Measurements from ENCODE around the gene ZNF423.

ZNF423 gene

GRCh38 chr16:49590166-49590871 is 265.6 kb downstream of the ZNF423 start:
- DNase-seq (ENCODE audit: low read depth in 4 of 4, low spot score in 1 of 4), result no peak

- no peak for DNase-seq (ENCODE audit: low read depth in 4 of 4, low spot score in 1 of 4)
These were observed 266.3 kb downstream of the ZNF423 start for GRCh38 chr16:49589544-49590031.

- no peak for DNase-seq (ENCODE audit: low read depth in 4 of 4, low spot score in 1 of 4)
These were observed 267.1 kb downstream of the ZNF423 start for GRCh38 chr16:49588729-49589384.

GRCh38 chr16:49588026-49588425 is 267.9 kb downstream of the ZNF423 start:
- no peak for DNase-seq (ENCODE audit: low read depth in 4 of 4, low spot score in 1 of 4)

GRCh38 chr16:49587511-49587910 is 268.4 kb downstream of the ZNF423 start:
- no peak for DNase-seq (ENCODE audit: low read depth in 4 of 4, low spot score in 1 of 4)

- no peak for DNase-seq (ENCODE audit: low read depth in 4 of 4, low spot score in 1 of 4)
These were observed 269.2 kb downstream of the ZNF423 start for GRCh38 chr16:49586466-49587450.

GRCh38 chr16:49585143-49585832 is 270.6 kb downstream of the ZNF423 start:
- no peak for DNase-seq (ENCODE audit: low read depth in 4 of 4, low spot score in 1 of 4)

- DNase-seq (ENCODE audit: low read depth in 4 of 4, low spot score in 1 of 4), result no peak
These were observed 272.0 kb downstream of the ZNF423 start for GRCh38 chr16:49583911-49584310.

GRCh38 chr16:49581630-49582298 is 274.1 kb downstream of the ZNF423 start:
- no peak for DNase-seq (ENCODE audit: low read depth in 4 of 4, low spot score in 1 of 4)

- no peak for DNase-seq (ENCODE audit: low read depth in 4 of 4, low spot score in 1 of 4)
These were observed 275.1 kb downstream of the ZNF423 start for GRCh38 chr16:49580751-49581303.

- no peak for DNase-seq (ENCODE audit: low read depth in 4 of 4, low spot score in 1 of 4)
These were observed 277.4 kb downstream of the ZNF423 start for GRCh38 chr16:49578435-49579024.

GRCh38 chr16:49578018-49578417 is 277.9 kb downstream of the ZNF423 start:
- DNase-seq (ENCODE audit: low read depth in 4 of 4, low spot score in 1 of 4), result no peak

GRCh38 chr16:49576941-49577340 is 279.0 kb downstream of the ZNF423 start:
- no peak for DNase-seq (ENCODE audit: low read depth in 4 of 4, low spot score in 1 of 4)

- no peak for DNase-seq (ENCODE audit: low read depth in 4 of 4, low spot score in 1 of 4)
These were observed 279.8 kb downstream of the ZNF423 start for GRCh38 chr16:49576173-49576494.

- DNase-seq (ENCODE audit: low read depth in 4 of 4, low spot score in 1 of 4), result no peak
These were observed 280.4 kb downstream of the ZNF423 start for GRCh38 chr16:49575346-49576172.

GRCh38 chr16:49574826-49575225 is 281.1 kb downstream of the ZNF423 start:
- DNase-seq (ENCODE audit: low read depth in 4 of 4, low spot score in 1 of 4), result no peak

- no peak for DNase-seq (ENCODE audit: low read depth in 4 of 4, low spot score in 1 of 4)
These were observed 288.0 kb downstream of the ZNF423 start for GRCh38 chr16:49567950-49568349.

- no peak for DNase-seq (ENCODE audit: low read depth in 4 of 4, low spot score in 1 of 4)
These were observed 289.5 kb downstream of the ZNF423 start for GRCh38 chr16:49566432-49566831.

Data from stimulated activated CD4-positive, alpha-beta T cell treated with anti-CD3 and anti-CD28 coated beads, Interleukin-1b, Interleukin-23, amount 100 ng/mL, for 24 hours (primary cell).